ENCODE results near the gene TMEM19. TPM values are rescaled to one million over a fixed set of nuclear protein-coding genes. Genes with fewer than 3 reads are reported as not detected.

Gene TMEM19
- total and polyA plus RNA-seq, 2 of the 8 experiments (the other 6 are each of a cell fraction or from before 2014, with no cell fraction given): 12.6 to 19.1 TPM

- ChIA-PET CTCF (ENCODE audit: partially characterized antibody) (interaction anchor here (0.6 kb wide), 1 partner anchor 60 kb away, joined by 3 read pairs; no protein-coding TSS in a partner anchor), POLR2A (ENCODE audit: partially characterized antibody) (no interaction called here)
- Histone ChIP-seq H3K4me3 (ENCODE audit: extremely low read depth in 1 of 4, insufficient read depth in 2 of 4, low read depth in 3 of 4, low read length in 4 of 4) (no peak overlapping the region), H2AK5ac (ENCODE audit: low read depth, low read length) (no peak overlapping the region), H3K4me2 (ENCODE audit: insufficient read depth in 1 of 2, low read depth in 2 of 2, low read length in 2 of 2) (no peak overlapping the region), H3K36me3 (ENCODE audit: control insufficient read depth in 2 of 4, insufficient read depth in 4 of 4, low read length in 3 of 4) (peaks cover 8 to 64% (median 28%) of the 10 kb centered on the region in 4 experiments; a peak in 7 of 8 replicates), H3K9me3 (ENCODE audit: insufficient read depth in 2 of 2, low read depth in 1 of 2, low read length in 1 of 2) (no peaks in the 10 kb centered on the region; a peak in 1 of 4 replicates), H4K20me1 (replicated peaks in 1 of 2; ENCODE audit: control insufficient read depth in 1 of 2, insufficient read depth in 2 of 2, low read length in 2 of 2) (peaks cover 0 to 2% of the 10 kb centered on the region in 2 experiments), H2BK5ac (ENCODE audit: low read depth, low read length) (no peak overlapping the region), H3K79me2 (ENCODE audit: control insufficient read depth in 1 of 2, insufficient read depth in 2 of 2, low read length in 2 of 2) (peaks cover 0 to 77% of the 10 kb centered on the region in 2 experiments; a peak in 2 of 4 replicates), H3K56ac (replicated peaks; ENCODE audit: insufficient read length, low read depth, low read length) (no peak overlapping the region), H4K5ac (ENCODE audit: insufficient read length, low read depth, low read length) (no peak overlapping the region), H3K79me1 (ENCODE audit: low read depth, low read length) (no peaks in the 10 kb centered on the region), H2BK12ac (ENCODE audit: low read depth, low read length) (no peak overlapping the region), H4K91ac (replicated peaks; ENCODE audit: insufficient read length, low read length) (no peak overlapping the region), H4K8ac (ENCODE audit: extremely low read depth, insufficient read depth, low read length) (no peak overlapping the region), H2BK15ac (ENCODE audit: low read length) (no peak overlapping the region), H3K27me3 (replicated peaks in 1 of 4; ENCODE audit: control insufficient read depth in 3 of 4, extremely low read depth in 1 of 4, insufficient read depth in 3 of 4, low read length in 3 of 4) (no peaks in the 10 kb centered on the region), H3K18ac (ENCODE audit: extremely low read depth, low read length) (no peak overlapping the region), H2BK20ac (ENCODE audit: low read length) (no peak overlapping the region), H3K27ac (ENCODE audit: low read depth, low read length) (no peak overlapping the region), H2BK120ac (replicated peaks; ENCODE audit: low read depth, low read length) (no peak overlapping the region), H3K23ac (ENCODE audit: insufficient read length) (no peak overlapping the region), H3K14ac (ENCODE audit: insufficient read length) (no peak overlapping the region), H3K4ac (replicated peaks; ENCODE audit: insufficient read length, low read depth, low read length) (no peak overlapping the region), H3K9ac (replicated peaks in 1 of 4; ENCODE audit: extremely low read depth in 1 of 4, low read depth in 3 of 4, low read length in 3 of 4) (no peak overlapping the region), H3K4me1 (replicated peaks in 1 of 4; ENCODE audit: control insufficient read depth in 3 of 4, insufficient read depth in 4 of 4, low read length in 3 of 4) (no peaks in the 10 kb centered on the region), H3K23me2 (ENCODE audit: low read depth, low read length) (no peaks in the 10 kb centered on the region), H2AFZ (ENCODE audit: low read length) (no peak overlapping the region)
- DNase-seq (ENCODE audit: low read depth in 1 of 2, low spot score in 2 of 2): no peak
- 75% methylated on average over 1 of the region's 1 CpG; no CpG with 5 or more reads in 1 of the 2 experiments for WGBS, 2 experiments (ENCODE audit: extremely low coverage in 1 of 2, insufficient coverage in 1 of 2, insufficient read length in 1 of 2, insufficient replicate concordance in 2 of 2, low coverage in 1 of 2, low lambda C conversion rate in 2 of 2, missing lambda C conversion rate in 1 of 2)
- no peak for FAIRE-seq
- no peak for TF ChIP-seq KDM4A (IDR thresholded peaks at IDR 0.05; ENCODE audit: low read depth, low read length, severe bottlenecking)
- TF ChIP-seq JUN (IDR thresholded peaks at IDR 0.05; ENCODE audit: low read depth, low read length): no peak
- no peak for TF ChIP-seq ZNF274 (IDR thresholded peaks at IDR 0.05; ENCODE audit: borderline replicate concordance, extremely low read depth, low read length)
- TF ChIP-seq RBBP5 (IDR thresholded peaks at IDR 0.05; ENCODE audit: borderline replicate concordance, low read depth, low read length): no peak
- TF ChIP-seq CTBP2 (IDR thresholded peaks at IDR 0.05; ENCODE audit: borderline replicate concordance, insufficient read depth, insufficient read length, low read length): no peak
- TF ChIP-seq USF2 (IDR thresholded peaks at IDR 0.05; ENCODE audit: low read length): no peak
- TF ChIP-seq SAP30 (IDR thresholded peaks at IDR 0.05; ENCODE audit: insufficient read depth, insufficient replicate concordance, low read length): no peak
- no peak for TF ChIP-seq RNF2 (IDR thresholded peaks at IDR 0.05; ENCODE audit: borderline replicate concordance, low read depth, low read length, missing control alignments, poor library complexity, severe bottlenecking)
- TF ChIP-seq CEBPB (IDR thresholded peaks at IDR 0.05; ENCODE audit: low read depth, low read length): no peak
- TF ChIP-seq TCF12 (IDR thresholded peaks at IDR 0.05; ENCODE audit: low read depth, low read length): no peak
- no peak for TF ChIP-seq SP1 (IDR thresholded peaks at IDR 0.05; ENCODE audit: low read depth, low read length)
- TF ChIP-seq SIN3A (conservative IDR thresholded peaks at IDR 0.05 in 1 of 2, IDR thresholded peaks at IDR 0.05 in 1 of 2; ENCODE audit: low read depth in 1 of 2, low read length in 2 of 2): no peak
Measured at GRCh38 chr12:71655907-71656306, 30.0 kb upstream of the TMEM19 start.

Data from H1 (cell line).